GM19395 (cell line): Measurements from ENCODE around the gene CHP1.
"Not testable (repeated sequence)": the region's sequence is repeated elsewhere in the genome, so short reads cannot be mapped to it uniquely, and the experiment has no call there.

Experiments used
- ATAC-seq: cut with Tn5 transposase; IDR thresholded peaks from one replicate; pipeline ENCODE4 v1.9.1; 2021; ENCODE audit warnings: mild to moderate bottlenecking, moderate library complexity; ENCODE audit not compliant: unreplicated experiment

Gene CHP1

GRCh38 chr15:41289953-41290352, 58.9 kb downstream of the CHP1 start:
- no peak for ATAC-seq

- ATAC-seq: peak; percentile 83
Measured at GRCh38 chr15:41291065-41291631, 60.1 kb downstream of the CHP1 start.

- ATAC-seq: no peak
Measured at GRCh38 chr15:41292521-41292920, 61.5 kb downstream of the CHP1 start.

GRCh38 chr15:41301139-41301538, 70.1 kb downstream of the CHP1 start:
- ATAC-seq: not testable (repeated sequence)

- ATAC-seq: no peak
Measured at GRCh38 chr15:41301587-41301986, 70.5 kb downstream of the CHP1 start.

- no peak for ATAC-seq
Measured at GRCh38 chr15:41304149-41304770, 73.2 kb downstream of the CHP1 start.

- no peak for ATAC-seq
Measured at GRCh38 chr15:41307679-41308078, 76.6 kb downstream of the CHP1 start.

- peak; percentile 60 for ATAC-seq
Measured at GRCh38 chr15:41309226-41309905, 78.3 kb downstream of the CHP1 start.

- ATAC-seq: not testable (repeated sequence)
Measured at GRCh38 chr15:41320805-41321330, 89.8 kb downstream of the CHP1 start.

GRCh38 chr15:41323611-41324010, 92.5 kb downstream of the CHP1 start:
- ATAC-seq: no peak

GRCh38 chr15:41331281-41331680, 100.2 kb downstream of the CHP1 start:
- no peak for ATAC-seq
